HEK293T (cell line): ENCODE results near the gene KRTAP13-2.

Experiments used
- BHLHE40 ChIP-seq: fragments of 450-650 bp; IDR thresholded peaks from 2 replicates; pipeline ENCODE4 v1.6.1; 2016; ENCODE audit warnings: mild to moderate bottlenecking, moderate library complexity, borderline replicate concordance
- ELF4 ChIP-seq: fragments of 450-650 bp; IDR thresholded peaks from 2 replicates; pipeline ENCODE4 v1.6.1; 2017; ENCODE audit warnings: antibody characterized with exemption
- FOXA1 ChIP-seq: fragments of 450-650 bp; IDR thresholded peaks from 2 replicates; pipeline ENCODE4 v1.6.1; 2016; ENCODE audit warnings: mild to moderate bottlenecking
- FOXK2 ChIP-seq: fragments of 450-650 bp; IDR thresholded peaks from 2 replicates; pipeline ENCODE4 v1.6.1; 2016; ENCODE audit warnings: mild to moderate bottlenecking
- FOXM1 ChIP-seq: fragments of 450-650 bp; IDR thresholded peaks from 2 replicates; pipeline ENCODE4 v1.6.1; 2017; ENCODE audit warnings: mild to moderate bottlenecking, borderline replicate concordance
- L3MBTL2 ChIP-seq: fragments of 450-650 bp; conservative IDR thresholded peaks from 2 replicates; pipeline ENCODE4 v1.6.1; 2016; ENCODE audit warnings: mild to moderate bottlenecking
- NFRKB ChIP-seq: fragments of 450-650 bp; IDR thresholded peaks from 2 replicates; pipeline ENCODE4 v1.6.1; 2016; ENCODE audit warnings: mild to moderate bottlenecking, moderate library complexity
- PKNOX1 ChIP-seq: fragments of 450-650 bp; IDR thresholded peaks from 2 replicates; pipeline ENCODE4 v1.6.1; 2016
- SP1 ChIP-seq: fragments of 450-650 bp; IDR thresholded peaks from 2 replicates; pipeline ENCODE4 v1.6.1; 2017
- SUZ12 ChIP-seq: fragments of 450-650 bp; IDR thresholded peaks from 2 replicates; pipeline ENCODE4 v1.6.1; 2016; ENCODE audit warnings: mild to moderate bottlenecking
- TARDBP ChIP-seq: fragments of 450-650 bp; IDR thresholded peaks from 2 replicates; pipeline ENCODE4 v1.6.1; 2016

DNA sequence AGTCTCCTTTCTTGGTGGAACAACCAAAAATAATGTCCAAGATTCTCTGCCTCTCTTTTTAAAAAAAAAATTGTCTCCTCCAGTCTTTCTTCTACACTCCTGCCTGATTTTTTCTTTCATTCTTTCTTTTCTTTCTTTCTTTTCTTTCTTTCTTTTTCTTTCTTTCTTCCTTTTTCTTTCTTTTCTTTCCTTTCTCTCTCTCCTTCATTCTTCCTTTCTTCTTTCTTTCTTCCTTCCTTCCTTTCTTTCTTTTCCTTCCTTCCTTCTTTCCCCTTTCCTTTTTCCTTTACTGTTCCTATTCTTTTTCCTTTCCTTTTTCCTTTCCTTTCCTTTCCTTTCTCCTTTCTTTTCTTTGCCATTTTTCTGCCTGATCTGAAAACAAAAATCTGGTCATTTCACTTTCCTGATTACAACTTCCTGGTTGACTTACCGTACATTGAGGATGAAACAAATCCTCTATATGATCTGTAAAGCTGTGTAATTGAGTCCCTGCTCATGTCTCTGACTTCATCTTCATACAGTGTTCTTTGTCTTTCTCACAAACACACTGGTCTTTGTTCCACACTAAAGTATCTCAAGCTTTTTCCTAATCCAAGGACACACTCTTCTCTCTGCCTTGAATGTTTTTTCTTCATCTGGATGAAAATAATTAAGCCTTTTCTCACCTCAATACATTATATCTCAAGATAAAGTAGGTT, 17.6 kb downstream of the KRTAP13-2 start:
- TF ChIP-seq SP1 (no peak), SUZ12 (no peak), L3MBTL2 (no peak), FOXK2 (no peak), BHLHE40 (no peak), FOXA1 (no peak), FOXM1 (no peak), ELF4 (no peak), NFRKB (no peak), TARDBP (no peak), PKNOX1 (no peak)
